K562 (cell line): Measurements from ENCODE around the gene NSUN3.

Source experiments
- BCL6 ChIP-seq: fragments of 250-450 bp; sonication (Bioruptor Pico); IDR thresholded peaks from 2 replicates; pipeline ENCODE4 v1.4.0; 2020
- ETV6 ChIP-seq, 3 experiments: fragments of 150-350 bp in 1 of 3; sonication (generic) in 1 of 3; formaldehyde crosslinking in 1 of 3; IDR thresholded peaks; 2 replicates each; pipeline versions ENCODE4 v1.6.1 to v1.8.0; 2014 to 2022; ENCODE audit warnings: borderline replicate concordance in 2 of 3, low read depth in 2 of 3, antibody characterized with exemption in 1 of 3, low read length in 1 of 3, mild to moderate bottlenecking in 1 of 3, missing genetic modification reagents in 1 of 3
- EZH2 ChIP-seq: IDR thresholded peaks from 2 replicates; pipeline ENCODE4 v1.6.1; 2012; ENCODE audit warnings: low read depth, mild to moderate bottlenecking, inconsistent platforms, low read length, borderline replicate concordance
- MCM5 ChIP-seq: fragments of 450-650 bp; IDR thresholded peaks from 2 replicates; pipeline ENCODE4 v1.6.1; 2016; ENCODE audit warnings: low read depth
- MTF1 ChIP-seq: fragments of 250-450 bp; sonication (Bioruptor Pico); IDR thresholded peaks from 2 replicates; pipeline ENCODE4 v1.9.0; 2021; ENCODE audit warnings: moderate library complexity, mild to moderate bottlenecking, inconsistent platforms, borderline replicate concordance
- NFE2L1 ChIP-seq: fragments of 450-650 bp; IDR thresholded peaks from 2 replicates; pipeline ENCODE4 v1.6.1; 2016; ENCODE audit warnings: missing genetic modification characterization, low read depth, mild to moderate bottlenecking, missing compliant biosample characterization, moderate library complexity, borderline replicate concordance
- POLR2AphosphoS5 ChIP-seq: IDR thresholded peaks from 2 replicates; pipeline ENCODE4 v1.6.1; 2011; ENCODE audit warnings: mild to moderate bottlenecking, low read depth, low read length, moderate library complexity; ENCODE audit not compliant: control insufficient read depth, insufficient read depth
- ZNF707 ChIP-seq: fragments of 250-450 bp; sonication (Bioruptor Pico); conservative IDR thresholded peaks from 2 replicates; pipeline ENCODE4 v1.8.0; 2022; ENCODE audit warnings: inconsistent platforms, mild to moderate bottlenecking, moderate library complexity
- TF ChIP-seq, protein P1 (sequence below): fragments of 250-450 bp; sonication (Bioruptor Pico); IDR thresholded peaks from 2 replicates; pipeline ENCODE4 v1.5.0; 2022; ENCODE audit warnings: mild to moderate bottlenecking
- TF ChIP-seq, protein P2 (sequence below): IDR thresholded peaks from 3 replicates; pipeline ENCODE4 v1.6.1; 2011; ENCODE audit warnings: borderline replicate concordance, mild to moderate bottlenecking; ENCODE audit not compliant: insufficient read length, insufficient read depth
- TF ChIP-seq, protein P3 (sequence below), 3 experiments: IDR thresholded peaks in 2 of 3; conservative IDR thresholded peaks in 1 of 3; 2 replicates each; pipeline ENCODE4 v1.5.1; 2011 to 2012; ENCODE audit warnings: low read length in 3 of 3, mild to moderate bottlenecking in 3 of 3, control low read depth in 2 of 3, improper control_type of control experiment in 1 of 3, inconsistent platforms in 1 of 3, low read depth in 1 of 3, mixed read lengths in 1 of 3, moderate library complexity in 1 of 3; ENCODE audit not compliant: insufficient read depth in 2 of 3

DNA sequence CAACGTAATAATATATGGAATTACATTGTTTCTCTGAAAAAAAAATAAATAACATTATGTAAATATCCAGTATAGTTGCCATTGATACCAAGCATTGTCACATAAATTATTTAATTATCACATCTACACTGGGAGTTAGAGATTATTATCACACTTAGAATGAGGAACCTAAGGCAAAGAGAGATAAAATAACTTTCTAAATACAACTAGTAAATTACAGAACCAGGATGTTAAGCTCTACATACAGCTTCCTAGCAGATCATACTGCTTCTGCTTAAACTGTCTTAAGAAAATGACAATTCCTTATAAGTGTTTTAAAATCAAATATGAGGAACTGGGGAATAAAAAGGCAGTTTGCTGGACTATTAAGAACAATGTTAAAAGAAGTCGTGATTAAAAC is 104.5 kb downstream of the NSUN3 start:
- TF ChIP-seq, protein P1, sequence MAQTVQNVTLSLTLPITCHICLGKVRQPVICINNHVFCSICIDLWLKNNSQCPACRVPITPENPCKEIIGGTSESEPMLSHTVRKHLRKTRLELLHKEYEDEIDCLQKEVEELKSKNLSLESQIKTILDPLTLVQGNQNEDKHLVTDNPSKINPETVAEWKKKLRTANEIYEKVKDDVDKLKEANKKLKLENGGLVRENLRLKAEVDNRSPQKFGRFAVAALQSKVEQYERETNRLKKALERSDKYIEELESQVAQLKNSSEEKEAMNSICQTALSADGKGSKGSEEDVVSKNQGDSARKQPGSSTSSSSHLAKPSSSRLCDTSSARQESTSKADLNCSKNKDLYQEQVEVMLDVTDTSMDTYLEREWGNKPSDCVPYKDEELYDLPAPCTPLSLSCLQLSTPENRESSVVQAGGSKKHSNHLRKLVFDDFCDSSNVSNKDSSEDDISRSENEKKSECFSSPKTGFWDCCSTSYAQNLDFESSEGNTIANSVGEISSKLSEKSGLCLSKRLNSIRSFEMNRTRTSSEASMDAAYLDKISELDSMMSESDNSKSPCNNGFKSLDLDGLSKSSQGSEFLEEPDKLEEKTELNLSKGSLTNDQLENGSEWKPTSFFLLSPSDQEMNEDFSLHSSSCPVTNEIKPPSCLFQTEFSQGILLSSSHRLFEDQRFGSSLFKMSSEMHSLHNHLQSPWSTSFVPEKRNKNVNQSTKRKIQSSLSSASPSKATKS (CRISPR knock-in tag) = no peak
- TF ChIP-seq MTF1 (CRISPR knock-in tag) = no peak
- no peak for TF ChIP-seq BCL6
- no peak for TF ChIP-seq EZH2
- TF ChIP-seq ETV6 (IDR thresholded peaks at IDR 0.05; ENCODE audit: borderline replicate concordance in 1 of 2, low read depth in 2 of 2, low read length in 1 of 2) = no peak
- TF ChIP-seq ETV6 (CRISPR knock-in tag; IDR thresholded peaks at IDR 0.05; ENCODE audit: borderline replicate concordance) = no peak
- TF ChIP-seq MCM5 = no peak
- TF ChIP-seq POLR2AphosphoS5 = no peak
- TF ChIP-seq, protein P2, sequence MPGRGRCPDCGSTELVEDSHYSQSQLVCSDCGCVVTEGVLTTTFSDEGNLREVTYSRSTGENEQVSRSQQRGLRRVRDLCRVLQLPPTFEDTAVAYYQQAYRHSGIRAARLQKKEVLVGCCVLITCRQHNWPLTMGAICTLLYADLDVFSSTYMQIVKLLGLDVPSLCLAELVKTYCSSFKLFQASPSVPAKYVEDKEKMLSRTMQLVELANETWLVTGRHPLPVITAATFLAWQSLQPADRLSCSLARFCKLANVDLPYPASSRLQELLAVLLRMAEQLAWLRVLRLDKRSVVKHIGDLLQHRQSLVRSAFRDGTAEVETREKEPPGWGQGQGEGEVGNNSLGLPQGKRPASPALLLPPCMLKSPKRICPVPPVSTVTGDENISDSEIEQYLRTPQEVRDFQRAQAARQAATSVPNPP = no peak
- TF ChIP-seq, protein P3, sequence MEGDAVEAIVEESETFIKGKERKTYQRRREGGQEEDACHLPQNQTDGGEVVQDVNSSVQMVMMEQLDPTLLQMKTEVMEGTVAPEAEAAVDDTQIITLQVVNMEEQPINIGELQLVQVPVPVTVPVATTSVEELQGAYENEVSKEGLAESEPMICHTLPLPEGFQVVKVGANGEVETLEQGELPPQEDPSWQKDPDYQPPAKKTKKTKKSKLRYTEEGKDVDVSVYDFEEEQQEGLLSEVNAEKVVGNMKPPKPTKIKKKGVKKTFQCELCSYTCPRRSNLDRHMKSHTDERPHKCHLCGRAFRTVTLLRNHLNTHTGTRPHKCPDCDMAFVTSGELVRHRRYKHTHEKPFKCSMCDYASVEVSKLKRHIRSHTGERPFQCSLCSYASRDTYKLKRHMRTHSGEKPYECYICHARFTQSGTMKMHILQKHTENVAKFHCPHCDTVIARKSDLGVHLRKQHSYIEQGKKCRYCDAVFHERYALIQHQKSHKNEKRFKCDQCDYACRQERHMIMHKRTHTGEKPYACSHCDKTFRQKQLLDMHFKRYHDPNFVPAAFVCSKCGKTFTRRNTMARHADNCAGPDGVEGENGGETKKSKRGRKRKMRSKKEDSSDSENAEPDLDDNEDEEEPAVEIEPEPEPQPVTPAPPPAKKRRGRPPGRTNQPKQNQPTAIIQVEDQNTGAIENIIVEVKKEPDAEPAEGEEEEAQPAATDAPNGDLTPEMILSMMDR (IDR thresholded peaks at IDR 0.05 in 2 of 3, conservative IDR thresholded peaks at IDR 0.05 in 1 of 3; ENCODE audit: insufficient read depth in 2 of 3, low read depth in 1 of 3, low read length in 3 of 3) = no peak
- TF ChIP-seq ZNF707 (CRISPR knock-in tag) = no peak
- no peak for TF ChIP-seq NFE2L1 (tag)
